Measurements from ENCODE around the gene SYN1.
A peak's percentile ranks its signal among the peaks of the same experiment; 100 is the strongest.

Gene SYN1

GRCh38 chrX:47564438-47565085 is 55.1 kb downstream of the SYN1 start:
- Histone ChIP-seq H3K79me1 (ENCODE audit: low read length) (no peaks in the 10 kb centered on the region), H2BK5ac (ENCODE audit: low read length) (no peak overlapping the region), H3K56ac (ENCODE audit: low read length) (no peak overlapping the region), H3K18ac (ENCODE audit: low read length) (no peak overlapping the region), H4K8ac (ENCODE audit: low read depth, low read length) (no peak overlapping the region), H3K4me2 (ENCODE audit: low read length) (no peak overlapping the region), H3K27me3 (ENCODE audit: insufficient read depth, low read length, poor library complexity) (no peaks in the 10 kb centered on the region), H3K23ac (ENCODE audit: low read length) (no peak overlapping the region), H2BK120ac (ENCODE audit: low read depth, low read length) (no peak overlapping the region), H2BK15ac (replicated peaks; ENCODE audit: low read depth) (no peak overlapping the region), H3K36me3 (ENCODE audit: control insufficient read depth, insufficient read depth, low read length) (no peaks in the 10 kb centered on the region), H4K5ac (ENCODE audit: low read length) (no peak overlapping the region), H2AK5ac (ENCODE audit: low read length) (no peak overlapping the region), H3K4me1 (ENCODE audit: control insufficient read depth, low read depth, low read length) (no peaks in the 10 kb centered on the region), H3K4me3 (ENCODE audit: low read length) (no peak overlapping the region), H3K27ac (ENCODE audit: low read depth, low read length) (no peak overlapping the region), H3K9ac (ENCODE audit: low read length) (no peak overlapping the region), H3K4ac (ENCODE audit: low read depth, low read length) (no peak overlapping the region), H3K79me2 (ENCODE audit: control insufficient read depth, insufficient read depth, low read length) (peaks cover 4% of the 10 kb centered on the region)
- DNase-seq = no peak
- no CpG with 5 or more reads among the region's 12 CpGs for WGBS (ENCODE audit: extremely low coverage, insufficient coverage, low lambda C conversion rate)

GRCh38 chrX:47563801-47564315 is 55.8 kb downstream of the SYN1 start:
- H2AK5ac ChIP-seq (ENCODE audit: low read length) = no peak overlapping the region
- no peak overlapping the region for H3K56ac ChIP-seq (ENCODE audit: low read length)
- DNase-seq = no peak
- no peak overlapping the region for H3K4ac ChIP-seq (ENCODE audit: low read depth, low read length)
- no peak overlapping the region for H2BK5ac ChIP-seq (ENCODE audit: low read length)
- no peak overlapping the region for H3K4me3 ChIP-seq (ENCODE audit: low read length)
- H2BK120ac ChIP-seq (ENCODE audit: low read depth, low read length) = no peak overlapping the region
- H3K79me1 ChIP-seq (ENCODE audit: low read length) = no peaks in the 10 kb centered on the region
- H3K18ac ChIP-seq (ENCODE audit: low read length) = no peak overlapping the region
- H3K23ac ChIP-seq (ENCODE audit: low read length) = no peak overlapping the region
- H2BK15ac ChIP-seq (replicated peaks; ENCODE audit: low read depth) = no peak overlapping the region
- no peak overlapping the region for H3K4me2 ChIP-seq (ENCODE audit: low read length)
- no peaks in the 10 kb centered on the region for H3K27me3 ChIP-seq (ENCODE audit: insufficient read depth, low read length, poor library complexity)
- H3K4me1 ChIP-seq (ENCODE audit: control insufficient read depth, low read depth, low read length) = no peaks in the 10 kb centered on the region
- H3K79me2 ChIP-seq (ENCODE audit: control insufficient read depth, insufficient read depth, low read length) = peaks cover 4% of the 10 kb centered on the region
- H4K8ac ChIP-seq (ENCODE audit: low read depth, low read length) = no peak overlapping the region
- H3K27ac ChIP-seq (ENCODE audit: low read depth, low read length) = no peak overlapping the region
- no peak overlapping the region for H4K5ac ChIP-seq (ENCODE audit: low read length)
- no peaks in the 10 kb centered on the region for H3K36me3 ChIP-seq (ENCODE audit: control insufficient read depth, insufficient read depth, low read length)
- WGBS (ENCODE audit: extremely low coverage, insufficient coverage, low lambda C conversion rate) = no CpG with 5 or more reads among the region's 8 CpGs
- H3K9ac ChIP-seq (ENCODE audit: low read length) = no peak overlapping the region

GRCh38 chrX:47562615-47563243 is 56.9 kb downstream of the SYN1 start:
- H3K9ac ChIP-seq (ENCODE audit: low read length) = no peak overlapping the region
- H4K8ac ChIP-seq (ENCODE audit: low read depth, low read length) = no peak overlapping the region
- DNase-seq = peak; percentile 48
- peaks cover 4% of the 10 kb centered on the region for H3K79me2 ChIP-seq (ENCODE audit: control insufficient read depth, insufficient read depth, low read length)
- WGBS (ENCODE audit: extremely low coverage, insufficient coverage, low lambda C conversion rate) = no CpG with 5 or more reads among the region's 13 CpGs
- H2BK120ac ChIP-seq (ENCODE audit: low read depth, low read length) = no peak overlapping the region
- no peak overlapping the region for H2BK5ac ChIP-seq (ENCODE audit: low read length)
- H4K5ac ChIP-seq (ENCODE audit: low read length) = no peak overlapping the region
- no peak overlapping the region for H3K23ac ChIP-seq (ENCODE audit: low read length)
- H3K4me2 ChIP-seq (ENCODE audit: low read length) = no peak overlapping the region
- H2BK15ac ChIP-seq (replicated peaks; ENCODE audit: low read depth) = no peak overlapping the region
- H3K27me3 ChIP-seq (ENCODE audit: insufficient read depth, low read length, poor library complexity) = no peaks in the 10 kb centered on the region
- no peak overlapping the region for H2AK5ac ChIP-seq (ENCODE audit: low read length)
- no peaks in the 10 kb centered on the region for H3K36me3 ChIP-seq (ENCODE audit: control insufficient read depth, insufficient read depth, low read length)
- no peak overlapping the region for H3K4me3 ChIP-seq (ENCODE audit: low read length)
- H3K27ac ChIP-seq (ENCODE audit: low read depth, low read length) = no peak overlapping the region
- H3K18ac ChIP-seq (ENCODE audit: low read length) = no peak overlapping the region
- no peaks in the 10 kb centered on the region for H3K4me1 ChIP-seq (ENCODE audit: control insufficient read depth, low read depth, low read length)
- H3K4ac ChIP-seq (ENCODE audit: low read depth, low read length) = no peak overlapping the region
- H3K79me1 ChIP-seq (ENCODE audit: low read length) = no peaks in the 10 kb centered on the region
- peak overlapping the region; percentile 60 for H3K56ac ChIP-seq (ENCODE audit: low read length)

DNA sequence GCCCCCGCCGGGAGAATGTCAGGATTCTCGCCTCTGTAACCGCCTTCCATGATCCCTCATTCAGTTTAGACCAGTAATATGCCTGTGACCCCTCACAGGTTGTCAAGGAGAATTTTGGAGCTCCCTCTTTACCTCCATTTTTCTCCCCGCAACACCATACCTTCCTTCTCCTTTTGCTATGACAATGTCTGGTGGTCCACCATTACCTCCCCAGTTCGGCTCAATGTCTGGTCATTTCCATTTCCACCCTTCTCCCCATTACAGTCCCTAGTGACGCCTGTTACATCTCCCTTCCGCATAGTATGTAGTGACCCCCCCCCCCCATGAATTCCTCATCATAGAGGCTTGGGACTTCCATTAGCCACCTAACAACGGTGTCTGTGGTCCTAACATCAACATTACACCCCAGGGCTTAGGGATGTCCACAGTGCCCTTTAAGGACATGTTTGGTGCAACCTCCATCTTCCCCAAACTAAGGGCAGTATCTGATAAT is 58.0 kb downstream of the SYN1 start:
- H3K36me3 ChIP-seq (ENCODE audit: control insufficient read depth, insufficient read depth, low read length) = no peaks in the 10 kb centered on the region
- no peak overlapping the region for H4K8ac ChIP-seq (ENCODE audit: low read depth, low read length)
- no peak overlapping the region for H3K27ac ChIP-seq (ENCODE audit: low read depth, low read length)
- DNase-seq = no peak
- no peaks in the 10 kb centered on the region for H3K79me1 ChIP-seq (ENCODE audit: low read length)
- peak overlapping the region; percentile 56 for H3K4me2 ChIP-seq (ENCODE audit: low read length)
- no peak overlapping the region for H3K4ac ChIP-seq (ENCODE audit: low read depth, low read length)
- no peak overlapping the region for H4K5ac ChIP-seq (ENCODE audit: low read length)
- H3K56ac ChIP-seq (ENCODE audit: low read length) = peak overlapping the region; percentile 72
- no peaks in the 10 kb centered on the region for H3K27me3 ChIP-seq (ENCODE audit: insufficient read depth, low read length, poor library complexity)
- no peak overlapping the region for H2BK15ac ChIP-seq (replicated peaks; ENCODE audit: low read depth)
- peaks cover 4% of the 10 kb centered on the region for H3K79me2 ChIP-seq (ENCODE audit: control insufficient read depth, insufficient read depth, low read length)
- peak overlapping the region; percentile 80 for H3K4me3 ChIP-seq (ENCODE audit: low read length)
- H2BK120ac ChIP-seq (ENCODE audit: low read depth, low read length) = no peak overlapping the region
- peak overlapping the region; percentile 84 for H3K9ac ChIP-seq (ENCODE audit: low read length)
- no peak overlapping the region for H2BK5ac ChIP-seq (ENCODE audit: low read length)
- H3K23ac ChIP-seq (ENCODE audit: low read length) = no peak overlapping the region
- H2AK5ac ChIP-seq (ENCODE audit: low read length) = no peak overlapping the region
- no peaks in the 10 kb centered on the region for H3K4me1 ChIP-seq (ENCODE audit: control insufficient read depth, low read depth, low read length)
- no CpG with 5 or more reads among the region's 9 CpGs for WGBS (ENCODE audit: extremely low coverage, insufficient coverage, low lambda C conversion rate)
- H3K18ac ChIP-seq (ENCODE audit: low read length) = no peak overlapping the region

GRCh38 chrX:47560934-47561658 is 58.6 kb downstream of the SYN1 start, which contains the start of gene ARAF:
TSS of gene ARAF (plus strand) at chrX:47561205. CDS start at chrX:47562968, 1,763 bp downstream.
- no peak within 1 kb of the TSS for H3K23ac ChIP-seq (ENCODE audit: low read length)
- no peak within 1 kb of the TSS for H2BK15ac ChIP-seq (replicated peaks; ENCODE audit: low read depth)
- H3K27me3 ChIP-seq (ENCODE audit: insufficient read depth, low read length, poor library complexity) = no peaks in the 10 kb centered on the region
- no peak within 1 kb of the TSS for H4K8ac ChIP-seq (ENCODE audit: low read depth, low read length)
- no peaks in the 10 kb centered on the region for H3K36me3 ChIP-seq (ENCODE audit: control insufficient read depth, insufficient read depth, low read length)
- no peak within 1 kb of the TSS for H2AK5ac ChIP-seq (ENCODE audit: low read length)
- no peaks in the 10 kb centered on the region for H3K4me1 ChIP-seq (ENCODE audit: control insufficient read depth, low read depth, low read length)
- H3K4me2 ChIP-seq (ENCODE audit: low read length) = peak within 1 kb of the TSS; percentile 56
- peak within 1 kb of the TSS; percentile 80 for H3K4me3 ChIP-seq (ENCODE audit: low read length)
- no peak within 1 kb of the TSS for H2BK5ac ChIP-seq (ENCODE audit: low read length)
- peaks cover 4% of the 10 kb centered on the region for H3K79me2 ChIP-seq (ENCODE audit: control insufficient read depth, insufficient read depth, low read length)
- no peak within 1 kb of the TSS for H4K5ac ChIP-seq (ENCODE audit: low read length)
- H3K27ac ChIP-seq (ENCODE audit: low read depth, low read length) = peak within 1 kb of the TSS; percentile 81
- DNase-seq = peak; percentile 100
- no peaks in the 10 kb centered on the region for H3K79me1 ChIP-seq (ENCODE audit: low read length)
- peak within 1 kb of the TSS; percentile 84 for H3K9ac ChIP-seq (ENCODE audit: low read length)
- peak within 1 kb of the TSS; percentile 90 for H3K18ac ChIP-seq (ENCODE audit: low read length)
- WGBS (ENCODE audit: extremely low coverage, insufficient coverage, low lambda C conversion rate) = no CpG with 5 or more reads among the region's 59 CpGs
- peak within 1 kb of the TSS; percentile 79 for H3K4ac ChIP-seq (ENCODE audit: low read depth, low read length)
- H3K56ac ChIP-seq (ENCODE audit: low read length) = peak within 1 kb of the TSS; percentile 91
- H2BK120ac ChIP-seq (ENCODE audit: low read depth, low read length) = no peak within 1 kb of the TSS

All from mesendoderm (in vitro differentiated cells).